Liver (tissue), 9 donors: ENCODE data around the gene CSAD. TPM values are rescaled to one million over a fixed set of nuclear protein-coding genes. Genes with fewer than 3 reads are reported as not detected.
A peak's percentile ranks its signal among the peaks of the same experiment; 100 is the strongest.

Experiments used
- DNase-seq: peaks from one replicate; pipeline ENCODE4 v3.0.0-alpha.2; 2017; ENCODE audit warnings: low spot score
- H3K27ac ChIP-seq, 2 donors: one replicate each; pipeline ENCODE4 v1.7.0; 2013; ENCODE audit warnings: inconsistent platforms in 2 of 2, low read length in 2 of 2, control low read depth in 1 of 2, low read depth in 1 of 2, mild to moderate bottlenecking in 1 of 2
- H3K27me3 ChIP-seq, 4 donors: one replicate each; pipeline versions ENCODE4 v1.6.1 to v1.7.0; 2013; ENCODE audit warnings: low read length in 3 of 4, inconsistent platforms in 1 of 4, mild to moderate bottlenecking in 1 of 4, moderate library complexity in 1 of 4; ENCODE audit not compliant: control insufficient read depth in 4 of 4, insufficient read depth in 4 of 4
- H3K36me3 ChIP-seq, 4 donors: one replicate each; pipeline versions ENCODE4 v1.6.1 to v1.7.0; 2013; ENCODE audit warnings: low read length in 3 of 4, mild to moderate bottlenecking in 3 of 4, low read depth in 1 of 4, moderate library complexity in 1 of 4; ENCODE audit not compliant: control insufficient read depth in 4 of 4, insufficient read depth in 3 of 4
- H3K4me1 ChIP-seq, 4 donors: one replicate each; pipeline versions ENCODE4 v1.6.1 to v1.7.0; 2013; ENCODE audit warnings: low read length in 3 of 4, mild to moderate bottlenecking in 3 of 4, moderate library complexity in 1 of 4; ENCODE audit not compliant: control insufficient read depth in 4 of 4, insufficient read depth in 4 of 4
- H3K4me3 ChIP-seq, 3 donors: one replicate each; pipeline versions ENCODE4 v1.6.1 to v1.7.0; 2013; ENCODE audit warnings: low read length in 3 of 3, control low read depth in 1 of 3, low read depth in 1 of 3, mild to moderate bottlenecking in 1 of 3
- H3K9ac ChIP-seq, 2 donors: one replicate each; pipeline ENCODE4 v1.7.0; 2013; ENCODE audit warnings: low read length in 2 of 2, mild to moderate bottlenecking in 2 of 2, moderate library complexity in 2 of 2, control low read depth in 1 of 2, low read depth in 1 of 2
- H3K9me3 ChIP-seq, 4 donors: one replicate each; pipeline versions ENCODE4 v1.6.1 to v1.7.0; 2013; ENCODE audit warnings: low read length in 3 of 4; ENCODE audit not compliant: control insufficient read depth in 4 of 4
- ATF3 ChIP-seq: IDR thresholded peaks from 2 replicates; pipeline ENCODE4 v1.6.1; 2016; ENCODE audit warnings: antibody characterized with exemption
- CTCF ChIP-seq: fragments of 150-350 bp; IDR thresholded peaks from 2 replicates; pipeline ENCODE4 v1.5.1; 2017; ENCODE audit warnings: improper control_type of control experiment, low read depth, low read length; ENCODE audit not compliant: missing input control
- EGR1 ChIP-seq, 2 donors: IDR thresholded peaks; 2 replicates each; pipeline ENCODE4 v1.6.1; 2016 to 2018; ENCODE audit warnings: antibody characterized with exemption in 2 of 2, low read depth in 2 of 2
- FOXA1 ChIP-seq: IDR thresholded peaks from 2 replicates; pipeline ENCODE4 v1.6.1; 2016; ENCODE audit warnings: antibody characterized with exemption
- FOXA2 ChIP-seq: IDR thresholded peaks from 2 replicates; pipeline ENCODE4 v1.6.1; 2016; ENCODE audit warnings: antibody characterized with exemption
- GABPA ChIP-seq, 2 donors: IDR thresholded peaks in 1 of 2; conservative IDR thresholded peaks in 1 of 2; 2 replicates each; pipeline ENCODE4 v1.6.1; 2016; ENCODE audit warnings: antibody characterized with exemption in 2 of 2, mild to moderate bottlenecking in 1 of 2, moderate library complexity in 1 of 2
- HNF4G ChIP-seq: IDR thresholded peaks from 2 replicates; pipeline ENCODE4 v1.6.1; 2016; ENCODE audit warnings: antibody characterized with exemption
- JUND ChIP-seq, 2 donors: IDR thresholded peaks; 2 replicates each; pipeline ENCODE4 v1.6.1; 2016; ENCODE audit warnings: antibody characterized with exemption in 2 of 2
- MAX ChIP-seq: IDR thresholded peaks from 2 replicates; pipeline ENCODE4 v1.6.1; 2016; ENCODE audit warnings: antibody characterized with exemption
- NR2F2 ChIP-seq: IDR thresholded peaks from 2 replicates; pipeline ENCODE4 v1.6.1; 2016; ENCODE audit warnings: antibody characterized with exemption
- RAD21 ChIP-seq, 2 donors: IDR thresholded peaks; 2 replicates each; pipeline ENCODE4 v1.6.1; 2016; ENCODE audit warnings: antibody characterized with exemption in 2 of 2, mild to moderate bottlenecking in 2 of 2
- REST ChIP-seq: IDR thresholded peaks from 2 replicates; pipeline ENCODE4 v1.6.1; 2016; ENCODE audit warnings: antibody characterized with exemption, mild to moderate bottlenecking
- RXRA ChIP-seq, 2 donors: IDR thresholded peaks; 2 replicates each; pipeline ENCODE4 v1.6.1; 2017 to 2018; ENCODE audit warnings: antibody characterized with exemption in 2 of 2, mild to moderate bottlenecking in 1 of 2
- SP1 ChIP-seq: IDR thresholded peaks from 2 replicates; pipeline ENCODE4 v1.6.1; 2018; ENCODE audit warnings: antibody characterized with exemption, mild to moderate bottlenecking
- TAF1 ChIP-seq: conservative IDR thresholded peaks from 2 replicates; pipeline ENCODE4 v1.6.1; 2016; ENCODE audit warnings: antibody characterized with exemption, mild to moderate bottlenecking
- YY1 ChIP-seq: IDR thresholded peaks from 2 replicates; pipeline ENCODE4 v1.6.1; 2016; ENCODE audit warnings: antibody characterized with exemption, mild to moderate bottlenecking
- whole genome bisulfite sequencing: extraction: QIAGEN DNeasy Blood & Tissue Kit; methylation state at CpG from one replicate; pipeline ENCODE4 v1.1.7; 2013; 5-methylcytosine and 5-hydroxymethylcytosine counted together
- polyA plus RNA-seq, 2 donors: library from polyadenylated mRNA; stranded (reverse) in 1 of 2; unstranded in 1 of 2; fragments of 200-250 nt in 1 of 2; fragments of >200 nt in 1 of 2; fragmentation: Nextera tagmentation in 1 of 2; extraction: Ambion mirVana in 1 of 2; gene quantifications; one replicate each; pipeline versions ENCODE4 v1.2.1 to v1.2.3, GENCODE V29; 2013 to 2015
- total RNA-seq, 2 donors: library from RNA; depleted of rRNA; stranded (reverse); fragments of >200 nt; gene quantifications; one replicate each; pipeline ENCODE4 v1.2.3, GENCODE V29; 2014
- donor health status: healthy.
- donor health status: healthy.
- donor health status: healthy.
- donor health status: healthy.
- donor health status: healthy.

CSAD gene
- total and polyA plus RNA-seq, 4 donors, result 4.4 to 41.5 (median 35.1) TPM

- no peak for DNase-seq
- TF ChIP-seq MAX, result no peak
- no peak overlapping the region for H3K4me3 ChIP-seq
- H3K4me1 ChIP-seq, result peaks cover 5 to 65% (median 55%) of the 10 kb centered on the region in 4 donors
- 36% methylated on average over 2 of the region's 2 CpGs for WGBS
- no peaks in the 10 kb centered on the region for H3K9me3 ChIP-seq
- no peaks in the 10 kb centered on the region for H3K27me3 ChIP-seq
- peaks cover 2 to 40% (median 29%) of the 10 kb centered on the region in 4 donors for H3K36me3 ChIP-seq
- H3K9ac ChIP-seq, result no peak overlapping the region
- no peak overlapping the region for H3K27ac ChIP-seq
Measured at GRCh38 chr12:53182903-53183302, 2.2 kb upstream of the CSAD start.

GRCh38 chr12:53181935-53182334 is 1.2 kb upstream of the CSAD start:
- 87% methylated on average over 2 of the region's 2 CpGs for WGBS
- H3K36me3 ChIP-seq, result peaks cover 0 to 30% (median 20%) of the 10 kb centered on the region in 4 donors
- H3K4me3 ChIP-seq, result peak overlapping the region in 1 of 3 donors; percentile 89
- H3K9me3 ChIP-seq, result no peaks in the 10 kb centered on the region
- no peak for DNase-seq
- H3K4me1 ChIP-seq, result peaks cover 8 to 66% (median 52%) of the 10 kb centered on the region in 4 donors
- TF ChIP-seq HNF4G (no peak), RAD21 (IDR thresholded peaks at IDR 0.05) (no peak), FOXA1 (no peak)
- H3K27me3 ChIP-seq, result no peaks in the 10 kb centered on the region
- H3K27ac ChIP-seq, result no peak overlapping the region
- H3K9ac ChIP-seq, result no peak overlapping the region

GRCh38 chr12:53180931-53181645 is 363 bp upstream of the CSAD start:
- WGBS, result 3% methylated on average over 56 of the region's 57 CpGs
- peak overlapping the region; percentile 89 to 98 for H3K27ac ChIP-seq
- no peak for DNase-seq
- H3K4me1 ChIP-seq, result peaks cover 10 to 61% (median 45%) of the 10 kb centered on the region in 4 donors
- no peak for TF ChIP-seq JUND (IDR thresholded peaks at IDR 0.05)
- TF ChIP-seq MAX, result no peak
- no peak for TF ChIP-seq FOXA1
- TF ChIP-seq CTCF, result no peak
- no peak for TF ChIP-seq GABPA (IDR thresholded peaks at IDR 0.05 in 1 of 2, conservative IDR thresholded peaks at IDR 0.05 in 1 of 2)
- no peak for TF ChIP-seq FOXA2
- no peak for TF ChIP-seq NR2F2
- TF ChIP-seq RAD21 (IDR thresholded peaks at IDR 0.05), result no peak
- TF ChIP-seq REST, result no peak
- TF ChIP-seq RXRA (IDR thresholded peaks at IDR 0.05), result no peak
- no peak for TF ChIP-seq ATF3
- TF ChIP-seq SP1, result no peak
- TF ChIP-seq TAF1, result no peak
- no peak for TF ChIP-seq YY1
- no peak for TF ChIP-seq EGR1 (IDR thresholded peaks at IDR 0.05; ENCODE audit: low read depth in 2 of 2)
- no peaks in the 10 kb centered on the region for H3K27me3 ChIP-seq
- H3K36me3 ChIP-seq, result peaks cover 0 to 21% (median 14%) of the 10 kb centered on the region in 4 donors
- H3K4me3 ChIP-seq, result peak overlapping the region; percentile 78 to 90 (median 89)
- H3K9ac ChIP-seq, result peak overlapping the region; percentile 0 to 61
- H3K9me3 ChIP-seq, result no peaks in the 10 kb centered on the region
